VCaP (cell line): ENCODE results near the gene XPR1.

Experiments
- H3K27ac ChIP-seq: fragments of 450-650 bp; 2 replicates; pipeline ENCODE4 v1.5.1; 2017
- CTCF ChIP-seq: fragments of 450-650 bp; conservative IDR thresholded peaks from 2 replicates; pipeline ENCODE4 v1.5.1; 2017; ENCODE audit warnings: mild to moderate bottlenecking, moderate library complexity

The XPR1 gene

GRCh38 chr1:180615493-180616290 is 16.1 kb upstream of the XPR1 start:
- peak overlapping the region; percentile 63 for H3K27ac ChIP-seq
- TF ChIP-seq CTCF = no peak

GRCh38 chr1:180616439-180616838 is 15.4 kb upstream of the XPR1 start:
- TF ChIP-seq CTCF = no peak
- no peak overlapping the region; the same call in 1 of the 2 replicates for H3K27ac ChIP-seq

- no peak overlapping the region for H3K27ac ChIP-seq
- TF ChIP-seq CTCF = no peak
These were observed 13.9 kb upstream of the XPR1 start for GRCh38 chr1:180617774-180618395.

- TF ChIP-seq CTCF = no peak
- no peak overlapping the region for H3K27ac ChIP-seq
These were observed 11.2 kb upstream of the XPR1 start for GRCh38 chr1:180620581-180620980.

GRCh38 chr1:180622658-180623508 is 8.9 kb upstream of the XPR1 start:
- no peak overlapping the region for H3K27ac ChIP-seq
- no peak for TF ChIP-seq CTCF

GRCh38 chr1:180623579-180624347 is 8.1 kb upstream of the XPR1 start:
- TF ChIP-seq CTCF = peak; percentile 67
- no peak overlapping the region for H3K27ac ChIP-seq

- no peak for TF ChIP-seq CTCF
- no peak overlapping the region for H3K27ac ChIP-seq
These were observed 5.1 kb upstream of the XPR1 start for GRCh38 chr1:180626711-180627110.
